K562 (cell line): ENCODE data around the gene KLHDC7B.

Source experiments
- NFIC ChIP-seq: fragments of 450-650 bp; IDR thresholded peaks from 2 replicates; pipeline ENCODE4 v1.6.1; 2017; ENCODE audit warnings: mild to moderate bottlenecking, inconsistent platforms
- SMAD1 ChIP-seq: fragments of 150-350 bp; IDR thresholded peaks from 2 replicates; pipeline ENCODE4 v1.6.1; 2014; ENCODE audit warnings: low read length, low read depth; ENCODE audit not compliant: partially characterized antibody
- ZNF133 ChIP-seq: fragments of 250-450 bp; sonication (Bioruptor Pico); IDR thresholded peaks from 2 replicates; pipeline ENCODE4 v1.4.0; 2020; ENCODE audit warnings: mild to moderate bottlenecking
- TF ChIP-seq, protein P1 (sequence below): sonication (generic); formaldehyde crosslinking; IDR thresholded peaks from 2 replicates; pipeline ENCODE4 v1.8.1; 2023; ENCODE audit warnings: mild to moderate bottlenecking, missing genetic modification reagents
- TF ChIP-seq, protein P2 (sequence below): sonication (generic); formaldehyde crosslinking; IDR thresholded peaks from 2 replicates; pipeline ENCODE4 v1.8.1; 2023; ENCODE audit warnings: mild to moderate bottlenecking, missing genetic modification reagents, moderate library complexity
- TF ChIP-seq, protein P3 (sequence below): fragments of 250-450 bp; sonication (Bioruptor Pico); IDR thresholded peaks from 2 replicates; pipeline ENCODE4 v1.8.0; 2022; ENCODE audit warnings: moderate library complexity, mild to moderate bottlenecking, inconsistent platforms
- TF ChIP-seq, protein P4 (sequence below): fragments of 200-800 bp; sonication (Bioruptor generic); IDR thresholded peaks from 2 replicates; pipeline ENCODE4 v1.6.1; 2016; ENCODE audit warnings: missing genetic modification characterization, missing compliant biosample characterization
- TF ChIP-seq, protein P5 (sequence below): fragments of 250-450 bp; sonication (Bioruptor Pico); IDR thresholded peaks from 2 replicates; pipeline ENCODE4 v1.4.0; 2020

DNA sequence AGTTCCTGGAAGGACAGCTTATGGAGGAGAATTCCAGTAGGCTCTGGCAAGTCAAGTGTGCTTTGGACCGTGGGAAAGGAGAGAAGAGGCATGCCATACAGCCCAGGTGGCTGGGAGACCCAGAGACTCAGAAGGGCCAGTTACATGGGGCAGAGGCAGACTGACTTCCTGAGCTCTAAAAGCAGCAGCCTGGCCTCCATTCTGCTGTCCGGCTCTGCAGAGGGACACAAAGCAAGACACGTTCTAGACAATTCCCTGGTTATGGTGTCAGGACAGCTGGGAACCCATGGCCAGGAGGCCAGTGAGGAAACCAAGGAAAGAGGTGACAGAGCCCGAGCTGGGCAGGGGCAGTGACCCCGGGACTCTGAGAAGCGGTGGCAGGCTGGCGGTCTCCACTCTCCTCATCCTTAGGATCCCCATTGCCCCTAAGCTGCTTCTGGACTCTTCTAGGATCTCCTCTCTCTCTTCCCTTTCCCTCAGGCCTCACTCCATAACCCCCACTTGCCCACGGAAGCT is 29.8 kb downstream of the KLHDC7B start:
- TF ChIP-seq NFIC (no peak), ZNF133 (CRISPR knock-in tag) (no peak), SMAD1 (no peak)
- TF ChIP-seq, protein P1, sequence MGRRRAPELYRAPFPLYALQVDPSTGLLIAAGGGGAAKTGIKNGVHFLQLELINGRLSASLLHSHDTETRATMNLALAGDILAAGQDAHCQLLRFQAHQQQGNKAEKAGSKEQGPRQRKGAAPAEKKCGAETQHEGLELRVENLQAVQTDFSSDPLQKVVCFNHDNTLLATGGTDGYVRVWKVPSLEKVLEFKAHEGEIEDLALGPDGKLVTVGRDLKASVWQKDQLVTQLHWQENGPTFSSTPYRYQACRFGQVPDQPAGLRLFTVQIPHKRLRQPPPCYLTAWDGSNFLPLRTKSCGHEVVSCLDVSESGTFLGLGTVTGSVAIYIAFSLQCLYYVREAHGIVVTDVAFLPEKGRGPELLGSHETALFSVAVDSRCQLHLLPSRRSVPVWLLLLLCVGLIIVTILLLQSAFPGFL, result no peak
- TF ChIP-seq, protein P2, sequence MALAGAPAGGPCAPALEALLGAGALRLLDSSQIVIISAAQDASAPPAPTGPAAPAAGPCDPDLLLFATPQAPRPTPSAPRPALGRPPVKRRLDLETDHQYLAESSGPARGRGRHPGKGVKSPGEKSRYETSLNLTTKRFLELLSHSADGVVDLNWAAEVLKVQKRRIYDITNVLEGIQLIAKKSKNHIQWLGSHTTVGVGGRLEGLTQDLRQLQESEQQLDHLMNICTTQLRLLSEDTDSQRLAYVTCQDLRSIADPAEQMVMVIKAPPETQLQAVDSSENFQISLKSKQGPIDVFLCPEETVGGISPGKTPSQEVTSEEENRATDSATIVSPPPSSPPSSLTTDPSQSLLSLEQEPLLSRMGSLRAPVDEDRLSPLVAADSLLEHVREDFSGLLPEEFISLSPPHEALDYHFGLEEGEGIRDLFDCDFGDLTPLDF (CRISPR knock-in tag), result no peak
- TF ChIP-seq, protein P3, sequence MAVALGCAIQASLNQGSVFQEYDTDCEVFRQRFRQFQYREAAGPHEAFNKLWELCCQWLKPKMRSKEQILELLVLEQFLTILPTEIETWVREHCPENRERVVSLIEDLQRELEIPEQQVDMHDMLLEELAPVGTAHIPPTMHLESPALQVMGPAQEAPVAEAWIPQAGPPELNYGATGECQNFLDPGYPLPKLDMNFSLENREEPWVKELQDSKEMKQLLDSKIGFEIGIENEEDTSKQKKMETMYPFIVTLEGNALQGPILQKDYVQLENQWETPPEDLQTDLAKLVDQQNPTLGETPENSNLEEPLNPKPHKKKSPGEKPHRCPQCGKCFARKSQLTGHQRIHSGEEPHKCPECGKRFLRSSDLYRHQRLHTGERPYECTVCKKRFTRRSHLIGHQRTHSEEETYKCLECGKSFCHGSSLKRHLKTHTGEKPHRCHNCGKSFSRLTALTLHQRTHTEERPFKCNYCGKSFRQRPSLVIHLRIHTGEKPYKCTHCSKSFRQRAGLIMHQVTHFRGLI, result no peak
- TF ChIP-seq, protein P4, sequence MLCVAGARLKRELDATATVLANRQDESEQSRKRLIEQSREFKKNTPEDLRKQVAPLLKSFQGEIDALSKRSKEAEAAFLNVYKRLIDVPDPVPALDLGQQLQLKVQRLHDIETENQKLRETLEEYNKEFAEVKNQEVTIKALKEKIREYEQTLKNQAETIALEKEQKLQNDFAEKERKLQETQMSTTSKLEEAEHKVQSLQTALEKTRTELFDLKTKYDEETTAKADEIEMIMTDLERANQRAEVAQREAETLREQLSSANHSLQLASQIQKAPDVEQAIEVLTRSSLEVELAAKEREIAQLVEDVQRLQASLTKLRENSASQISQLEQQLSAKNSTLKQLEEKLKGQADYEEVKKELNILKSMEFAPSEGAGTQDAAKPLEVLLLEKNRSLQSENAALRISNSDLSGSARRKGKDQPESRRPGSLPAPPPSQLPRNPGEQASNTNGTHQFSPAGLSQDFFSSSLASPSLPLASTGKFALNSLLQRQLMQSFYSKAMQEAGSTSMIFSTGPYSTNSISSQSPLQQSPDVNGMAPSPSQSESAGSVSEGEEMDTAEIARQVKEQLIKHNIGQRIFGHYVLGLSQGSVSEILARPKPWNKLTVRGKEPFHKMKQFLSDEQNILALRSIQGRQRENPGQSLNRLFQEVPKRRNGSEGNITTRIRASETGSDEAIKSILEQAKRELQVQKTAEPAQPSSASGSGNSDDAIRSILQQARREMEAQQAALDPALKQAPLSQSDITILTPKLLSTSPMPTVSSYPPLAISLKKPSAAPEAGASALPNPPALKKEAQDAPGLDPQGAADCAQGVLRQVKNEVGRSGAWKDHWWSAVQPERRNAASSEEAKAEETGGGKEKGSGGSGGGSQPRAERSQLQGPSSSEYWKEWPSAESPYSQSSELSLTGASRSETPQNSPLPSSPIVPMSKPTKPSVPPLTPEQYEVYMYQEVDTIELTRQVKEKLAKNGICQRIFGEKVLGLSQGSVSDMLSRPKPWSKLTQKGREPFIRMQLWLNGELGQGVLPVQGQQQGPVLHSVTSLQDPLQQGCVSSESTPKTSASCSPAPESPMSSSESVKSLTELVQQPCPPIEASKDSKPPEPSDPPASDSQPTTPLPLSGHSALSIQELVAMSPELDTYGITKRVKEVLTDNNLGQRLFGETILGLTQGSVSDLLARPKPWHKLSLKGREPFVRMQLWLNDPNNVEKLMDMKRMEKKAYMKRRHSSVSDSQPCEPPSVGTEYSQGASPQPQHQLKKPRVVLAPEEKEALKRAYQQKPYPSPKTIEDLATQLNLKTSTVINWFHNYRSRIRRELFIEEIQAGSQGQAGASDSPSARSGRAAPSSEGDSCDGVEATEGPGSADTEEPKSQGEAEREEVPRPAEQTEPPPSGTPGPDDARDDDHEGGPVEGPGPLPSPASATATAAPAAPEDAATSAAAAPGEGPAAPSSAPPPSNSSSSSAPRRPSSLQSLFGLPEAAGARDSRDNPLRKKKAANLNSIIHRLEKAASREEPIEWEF, result no peak
- TF ChIP-seq, protein P5, sequence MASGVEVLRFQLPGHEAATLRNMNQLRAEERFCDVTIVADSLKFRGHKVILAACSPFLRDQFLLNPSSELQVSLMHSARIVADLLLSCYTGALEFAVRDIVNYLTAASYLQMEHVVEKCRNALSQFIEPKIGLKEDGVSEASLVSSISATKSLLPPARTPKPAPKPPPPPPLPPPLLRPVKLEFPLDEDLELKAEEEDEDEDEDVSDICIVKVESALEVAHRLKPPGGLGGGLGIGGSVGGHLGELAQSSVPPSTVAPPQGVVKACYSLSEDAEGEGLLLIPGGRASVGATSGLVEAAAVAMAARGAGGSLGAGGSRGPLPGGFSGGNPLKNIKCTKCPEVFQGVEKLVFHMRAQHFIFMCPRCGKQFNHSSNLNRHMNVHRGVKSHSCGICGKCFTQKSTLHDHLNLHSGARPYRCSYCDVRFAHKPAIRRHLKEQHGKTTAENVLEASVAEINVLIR (CRISPR knock-in tag), result no peak
